NCI-H2107 (cell line): Measurements from ENCODE around the gene JPT2.

Source experiments
- DNase-seq: peaks from one replicate; lab custom pipeline; 2025; lab: John Stamatoyannopoulos, UW

The JPT2 gene

DNA sequence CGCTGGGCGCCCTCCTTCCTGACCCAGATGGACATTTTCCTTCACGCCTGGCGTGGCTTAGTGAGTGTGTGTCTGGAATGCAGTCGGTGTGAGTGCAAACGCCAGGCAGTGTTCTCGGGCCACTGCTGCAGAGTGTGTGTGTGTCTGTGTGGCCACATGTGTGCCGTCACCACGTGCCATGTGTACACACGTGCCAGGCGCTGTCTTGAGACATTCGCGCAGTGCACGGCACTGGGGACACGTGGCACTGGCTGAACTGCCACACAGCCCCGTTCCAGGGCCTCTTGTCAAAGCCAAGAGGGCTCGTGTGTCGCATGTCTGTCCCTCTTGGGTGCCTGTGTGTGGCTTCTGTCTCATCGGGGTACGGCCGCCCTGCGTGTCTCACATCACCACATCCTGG, 56.7 kb downstream of the JPT2 start:
- no peak for DNase-seq

- DNase-seq, result no peak
These were observed 62.2 kb downstream of the JPT2 start for GRCh38 chr16:1740234-1740633.

GRCh38 chr16:1740781-1741490, 62.9 kb downstream of the JPT2 start:
- DNase-seq, result no peak

GRCh38 chr16:1741553-1742165, 63.6 kb downstream of the JPT2 start:
- no peak for DNase-seq

DNA sequence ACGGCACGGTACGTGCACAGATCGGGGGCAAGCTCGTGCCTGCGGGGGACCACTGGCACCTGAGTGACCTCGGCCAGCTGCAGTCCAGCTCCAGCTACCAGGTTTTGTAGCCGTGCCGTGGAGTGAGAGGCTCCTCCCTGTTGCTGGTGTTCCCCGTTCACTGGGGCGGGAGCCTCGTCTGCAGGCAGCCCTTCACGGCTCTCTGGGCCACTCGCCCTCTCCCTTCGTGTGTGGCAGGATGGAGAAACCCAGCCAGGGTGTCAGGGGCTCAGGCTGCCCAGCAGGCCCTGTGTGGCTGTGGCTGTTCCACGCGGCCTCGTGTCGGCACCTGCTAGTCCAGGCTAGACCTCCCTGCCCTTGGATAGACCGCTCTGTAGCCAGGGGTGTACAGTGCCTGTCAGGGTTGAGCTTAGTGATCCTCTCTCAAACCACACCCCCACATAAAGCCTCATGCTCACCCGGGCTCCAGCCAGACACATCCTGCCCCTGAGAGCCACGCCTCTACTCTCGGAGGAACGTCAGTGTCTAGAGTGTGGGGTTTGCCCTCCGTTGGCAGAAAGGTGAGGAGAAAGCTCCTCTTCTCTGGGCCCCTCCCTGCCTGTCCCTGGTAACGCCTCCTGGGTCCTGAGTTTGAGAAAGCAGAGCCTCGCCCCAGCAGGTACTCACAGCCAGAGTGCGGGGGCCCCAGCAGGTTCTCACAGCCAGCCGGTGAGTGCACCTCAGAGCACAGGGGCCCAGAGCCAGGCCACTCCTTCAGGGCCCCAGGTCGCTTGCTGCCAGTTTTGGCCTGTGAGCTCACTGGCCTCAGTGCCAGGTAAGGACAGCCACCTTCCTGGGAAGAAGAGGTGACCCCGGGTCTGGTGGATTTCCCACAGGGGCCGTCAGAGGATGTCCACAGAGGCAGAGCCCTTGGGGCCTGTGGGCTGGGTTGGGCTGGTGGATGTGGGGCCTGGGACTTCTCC, 65.6 kb downstream of the JPT2 start:
- DNase-seq, result no peak

DNA sequence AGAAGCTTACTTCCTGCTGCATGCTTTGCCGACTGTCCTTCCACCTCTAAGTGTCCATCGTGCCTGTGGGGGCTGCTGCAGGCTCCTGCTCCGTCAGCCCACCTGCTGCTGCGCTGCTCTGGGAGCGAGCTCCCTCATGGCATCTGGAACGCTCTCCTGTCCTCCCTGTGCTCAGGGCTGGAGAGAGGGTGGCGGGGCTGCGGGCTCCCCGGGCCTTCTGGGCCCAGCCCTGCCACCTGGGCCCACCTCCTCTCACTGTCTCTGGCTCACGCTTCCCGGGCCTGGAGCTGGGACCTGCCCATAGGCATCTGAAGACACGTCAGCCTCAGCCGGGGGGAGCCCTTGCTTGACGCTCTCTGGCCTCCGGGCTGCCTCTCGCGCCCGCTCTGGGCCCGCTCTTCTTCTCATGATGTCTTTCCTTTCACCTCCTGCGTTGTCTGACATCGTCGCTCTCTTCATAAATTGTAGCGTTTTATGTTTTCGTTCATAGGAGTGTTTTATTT, 66.3 kb downstream of the JPT2 start:
- DNase-seq, result no peak

DNA sequence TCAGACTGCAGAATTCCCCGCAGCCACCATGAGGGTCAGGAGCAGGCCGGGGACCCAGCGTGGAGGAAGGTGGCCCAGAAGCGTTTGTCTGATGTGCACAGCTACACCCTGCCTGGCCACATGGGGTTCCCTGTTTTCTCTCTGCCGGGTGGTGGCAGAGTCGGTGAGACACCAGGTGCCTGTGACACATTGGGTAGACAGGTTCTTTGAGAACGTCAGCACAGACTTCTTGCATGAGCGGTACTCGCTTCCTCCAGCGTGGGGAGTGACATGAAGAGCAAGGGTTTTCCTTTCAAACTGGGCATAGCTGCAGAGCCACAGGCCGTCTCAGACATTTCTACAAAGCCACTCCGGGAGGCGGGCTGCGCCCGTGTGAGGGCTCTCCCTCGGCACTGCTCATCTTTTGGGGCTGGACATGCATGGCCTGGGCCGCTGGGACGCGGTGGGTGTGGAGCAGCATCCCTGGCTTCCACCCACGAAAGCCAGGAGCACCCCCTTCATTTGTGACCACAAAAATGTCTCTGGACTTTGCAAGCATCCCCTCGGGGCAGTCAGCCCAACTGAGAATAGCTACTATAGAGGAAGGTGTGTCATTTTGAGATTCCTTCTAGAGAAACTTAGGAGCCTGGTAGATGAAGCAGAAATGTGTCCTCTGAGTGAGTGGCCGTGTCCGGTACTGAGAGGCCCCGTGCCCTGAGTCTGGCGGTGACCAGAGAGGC, 67.3 kb downstream of the JPT2 start:
- no peak for DNase-seq

DNA sequence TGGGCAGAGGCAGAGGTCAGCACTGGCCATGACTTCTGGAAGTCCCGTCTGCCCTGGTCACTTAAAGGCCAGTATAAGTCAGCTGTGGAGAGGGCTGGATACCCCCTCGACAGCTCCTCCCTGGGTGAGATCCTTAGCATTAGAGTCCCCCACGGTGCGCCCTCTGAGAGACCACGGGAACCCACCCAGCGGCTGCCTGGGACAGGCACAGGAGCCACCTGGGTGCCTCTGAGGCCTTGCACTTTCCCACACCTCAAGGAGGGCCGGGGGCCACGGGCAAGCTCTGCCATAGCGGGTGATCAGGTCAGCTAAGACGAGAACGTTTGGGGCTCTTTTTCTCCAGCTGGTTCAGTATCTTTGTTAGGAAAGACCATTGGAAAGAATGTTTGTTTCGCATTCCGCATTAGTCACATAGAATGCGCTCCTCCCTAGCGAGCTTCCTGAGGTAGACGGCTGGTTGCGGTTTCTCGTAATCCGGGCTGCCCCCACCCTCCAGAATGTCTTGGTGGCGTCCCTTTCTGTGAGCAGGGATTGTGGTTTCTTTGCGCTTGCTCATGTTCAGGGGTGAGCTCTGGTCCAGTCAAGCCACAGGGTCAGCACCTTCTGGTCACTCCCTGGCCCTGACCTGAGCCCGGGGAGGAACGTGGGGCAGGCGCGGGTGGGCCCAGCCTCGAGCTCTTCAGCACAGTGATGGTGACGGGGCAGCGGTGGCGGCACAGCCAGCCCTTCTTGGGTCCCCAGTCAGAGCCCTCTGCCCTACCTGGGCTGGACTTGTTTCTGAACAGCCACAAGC, 68.0 kb downstream of the JPT2 start:
- DNase-seq, result no peak

DNA sequence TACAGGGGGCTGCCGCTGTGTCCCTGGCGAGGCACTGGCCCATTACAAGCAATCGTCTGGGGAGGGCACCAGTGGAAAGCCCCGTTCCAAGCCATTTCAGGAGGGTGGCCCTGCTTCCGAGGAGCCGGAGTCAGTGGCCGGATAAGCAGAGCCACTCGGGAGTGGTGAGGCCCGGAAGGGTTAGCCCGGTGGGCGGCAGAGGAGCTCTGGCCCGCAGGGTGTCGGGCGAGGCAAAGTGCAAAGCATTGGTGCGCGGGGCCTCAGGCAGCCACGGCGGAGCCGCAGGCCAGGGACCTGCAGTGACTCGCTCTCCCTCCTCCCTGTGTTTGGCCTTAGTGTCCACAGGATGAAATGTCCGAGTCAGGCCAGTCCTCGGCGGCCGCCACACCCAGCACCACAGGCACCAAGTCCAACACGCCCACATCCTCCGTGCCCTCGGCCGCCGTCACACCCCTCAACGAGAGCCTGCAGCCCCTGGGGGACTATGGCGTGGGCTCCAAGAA, 68.7 kb downstream of the JPT2 start:
- DNase-seq, result no peak

- no peak for DNase-seq
These were observed 69.9 kb downstream of the JPT2 start for GRCh38 chr16:1747934-1748333.

DNA sequence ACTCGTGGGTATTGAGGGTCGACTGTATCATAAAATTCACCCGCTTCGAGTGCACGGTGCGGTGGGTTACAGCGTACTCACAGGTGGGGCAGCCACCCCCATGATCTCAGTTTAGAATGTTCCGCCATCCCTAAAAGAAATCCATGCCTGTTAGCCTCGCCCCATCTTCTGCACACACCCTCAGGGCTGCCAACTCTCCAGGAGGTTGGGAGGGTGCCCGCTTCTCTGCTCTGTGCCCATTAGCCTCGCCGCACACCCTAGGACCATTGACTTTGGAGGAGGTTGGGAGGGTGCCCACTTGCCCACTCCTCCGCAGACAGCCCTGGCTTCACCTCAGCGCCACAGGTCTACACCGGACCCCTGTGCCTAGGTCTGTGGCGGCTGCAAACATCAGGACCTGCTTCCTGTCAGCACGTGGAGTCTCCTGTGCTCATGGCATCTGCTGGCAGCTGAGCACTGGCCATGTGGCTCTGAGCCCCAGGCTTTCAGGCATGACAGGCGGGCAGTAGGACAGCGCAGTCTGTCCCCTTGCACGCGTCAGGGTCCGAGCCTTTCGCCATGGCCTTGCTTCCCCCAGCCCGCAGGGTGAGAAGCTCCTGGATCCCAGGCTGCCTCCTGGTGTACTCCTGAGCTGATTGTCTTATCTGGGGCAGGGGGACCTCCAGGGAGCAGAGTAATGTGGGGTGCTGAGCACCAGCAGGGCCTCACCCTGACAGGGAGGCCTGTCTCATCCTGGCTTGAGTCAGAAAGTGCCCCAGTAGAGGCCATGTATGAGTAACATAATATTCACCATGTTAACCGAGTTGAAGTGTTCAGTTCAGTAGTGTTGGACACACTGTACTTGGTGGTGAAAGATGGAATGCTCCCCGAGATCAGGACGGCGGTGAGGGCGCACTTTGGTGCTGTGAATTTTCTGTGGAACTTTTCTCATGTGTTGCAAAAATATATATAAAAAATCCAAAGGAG, 71.4 kb downstream of the JPT2 start:
- no peak for DNase-seq
